Measurements from ENCODE around the gene BTBD9.

GRCh38 chr6:38245295-38245694 lies 394.4 kb downstream of the BTBD9 start:
- TF ChIP-seq POLR2A (IDR thresholded peaks at IDR 0.05) (no peak), POLR2AphosphoS5 (IDR thresholded peaks at IDR 0.05) (no peak)

Measured in transverse colon (tissue), 3 donors.